Smooth muscle cell (in vitro differentiated cells): ENCODE data around the gene SLC25A19. TPM values are rescaled to one million over a fixed set of nuclear protein-coding genes. Genes with fewer than 3 reads are reported as not detected.

Experiments used
- DNase-seq: peaks from one replicate; lab custom pipeline; 2025; ENCODE audit not compliant: unreplicated experiment; lab: John Stamatoyannopoulos, UW
- H2AFZ ChIP-seq: fragments of 200-600 bp; sonication (generic); 2 replicates; pipeline ENCODE4 v1.6.0; 2016; ENCODE audit warnings: antibody characterized with exemption, low read depth, mild to moderate bottlenecking
- H3F3A ChIP-seq: fragments of 200-600 bp; sonication (generic); 2 replicates; pipeline ENCODE4 v1.6.0; 2017; ENCODE audit warnings: antibody characterized with exemption, low read depth
- H3K27ac ChIP-seq: fragments of 200-600 bp; sonication (generic); 2 replicates; pipeline ENCODE4 v1.5.1; 2016; ENCODE audit warnings: low read depth, mild to moderate bottlenecking
- H3K27me3 ChIP-seq: fragments of 200-600 bp; sonication (generic); 2 replicates; pipeline ENCODE4 v1.6.1; 2016; ENCODE audit warnings: low read depth, mild to moderate bottlenecking
- H3K36me3 ChIP-seq: fragments of 200-600 bp; sonication (generic); 2 replicates; pipeline ENCODE4 v1.5.1; 2016; ENCODE audit warnings: low read depth
- H3K4me1 ChIP-seq: fragments of 200-600 bp; sonication (generic); 2 replicates; pipeline ENCODE4 v1.5.1; 2016; ENCODE audit warnings: low read depth
- H3K4me2 ChIP-seq: fragments of 200-600 bp; sonication (generic); 2 replicates; pipeline ENCODE4 v1.6.0; 2016; ENCODE audit warnings: mild to moderate bottlenecking
- H3K4me3 ChIP-seq: fragments of 200-600 bp; sonication (generic); 2 replicates; pipeline ENCODE4 v1.5.1; 2016; ENCODE audit warnings: mild to moderate bottlenecking
- H3K79me2 ChIP-seq: fragments of 200-600 bp; sonication (generic); 2 replicates; pipeline ENCODE4 v1.6.0; 2016; ENCODE audit warnings: low read depth, mild to moderate bottlenecking
- H3K9ac ChIP-seq: fragments of 200-600 bp; sonication (generic); 2 replicates; pipeline ENCODE4 v1.6.0; 2016; ENCODE audit warnings: low read depth
- H3K9me3 ChIP-seq: fragments of 200-600 bp; sonication (generic); replicated peaks from 2 replicates; pipeline ENCODE4 v1.5.1; 2016; ENCODE audit warnings: low read depth
- H4K20me1 ChIP-seq: fragments of 200-600 bp; sonication (generic); 2 replicates; pipeline ENCODE4 v1.6.0; 2016; ENCODE audit warnings: low read depth
- CTCF ChIP-seq: fragments of 200-600 bp; sonication (generic); IDR thresholded peaks from 2 replicates; pipeline ENCODE4 v1.5.1; 2017; ENCODE audit warnings: borderline replicate concordance, mild to moderate bottlenecking, antibody characterized with exemption; ENCODE audit not compliant: insufficient read depth, poor library complexity, severe bottlenecking
- WGBS: methylation state at CpG from one replicate; pipeline ENCODE4 v1.1.7; 2016; ENCODE audit warnings: low lambda C conversion rate; 5-methylcytosine and 5-hydroxymethylcytosine counted together
- polyA plus RNA-seq: library from polyadenylated mRNA; unstranded; fragments of >200 nt; fragmentation: Nextera tagmentation; extraction: Ambion mirVana; gene quantifications from 2 replicates; pipeline ENCODE4 v1.2.1, GENCODE V29; 2016
- total RNA-seq: library from RNA; depleted of rRNA; stranded (reverse); fragments of >200 nt; gene quantifications from 2 replicates; pipeline ENCODE4 v1.2.3, GENCODE V29; 2014

SLC25A19 gene
- total and polyA plus RNA-seq, 2 experiments from 2014 or later = 1.9 to 3.6 TPM

GRCh38 chr17:75231071-75231470, 58.2 kb downstream of the SLC25A19 start:
- Histone ChIP-seq H2AFZ (no peak overlapping the region), H3K27ac (no peak overlapping the region), H3K4me3 (no peak overlapping the region), H3K4me2 (no peak overlapping the region), H3K36me3 (no peaks in the 10 kb centered on the region), H4K20me1 (no peaks in the 10 kb centered on the region), H3K9me3 (no peaks in the 10 kb centered on the region), H3K4me1 (no peaks in the 10 kb centered on the region), H3F3A (no peaks in the 10 kb centered on the region), H3K9ac (no peak overlapping the region), H3K79me2 (no peaks in the 10 kb centered on the region), H3K27me3 (no peaks in the 10 kb centered on the region)
- no peak for TF ChIP-seq CTCF
- 92% methylated on average over 8 of the region's 8 CpGs for WGBS
- no peak for DNase-seq

- Histone ChIP-seq H3K4me1 (no peaks in the 10 kb centered on the region), H3K4me2 (no peak overlapping the region), H3K27me3 (no peaks in the 10 kb centered on the region), H3K9me3 (no peaks in the 10 kb centered on the region), H3K9ac (no peak overlapping the region), H3K36me3 (no peaks in the 10 kb centered on the region), H3K79me2 (no peaks in the 10 kb centered on the region), H2AFZ (no peak overlapping the region), H3K27ac (no peak overlapping the region), H4K20me1 (no peaks in the 10 kb centered on the region), H3F3A (no peaks in the 10 kb centered on the region), H3K4me3 (no peak overlapping the region)
- DNase-seq = no peak
- TF ChIP-seq CTCF = no peak
- WGBS = 98% methylated on average over 4 of the region's 4 CpGs
Measured at GRCh38 chr17:75228847-75229246, 60.4 kb downstream of the SLC25A19 start.

GRCh38 chr17:75228305-75228704, 60.9 kb downstream of the SLC25A19 start:
- no peaks in the 10 kb centered on the region for H3K4me1 ChIP-seq
- WGBS = 98% methylated on average over 2 of the region's 2 CpGs
- H3K79me2 ChIP-seq = no peaks in the 10 kb centered on the region
- H4K20me1 ChIP-seq = no peaks in the 10 kb centered on the region
- H3K9ac ChIP-seq = no peak overlapping the region
- H3K36me3 ChIP-seq = no peaks in the 10 kb centered on the region
- no peaks in the 10 kb centered on the region for H3K27me3 ChIP-seq
- no peak for TF ChIP-seq CTCF
- H3K4me3 ChIP-seq = no peak overlapping the region
- H3K4me2 ChIP-seq = no peak overlapping the region
- H2AFZ ChIP-seq = no peak overlapping the region
- no peak overlapping the region for H3K27ac ChIP-seq
- DNase-seq = no peak
- H3K9me3 ChIP-seq = no peaks in the 10 kb centered on the region
- no peaks in the 10 kb centered on the region for H3F3A ChIP-seq

GRCh38 chr17:75227729-75228128, 61.5 kb downstream of the SLC25A19 start:
- Histone ChIP-seq H2AFZ (no peak overlapping the region), H3K9me3 (no peaks in the 10 kb centered on the region), H3K4me3 (no peak overlapping the region), H3K79me2 (no peaks in the 10 kb centered on the region), H3K4me1 (no peaks in the 10 kb centered on the region), H3K27me3 (no peaks in the 10 kb centered on the region), H4K20me1 (no peaks in the 10 kb centered on the region), H3K36me3 (no peaks in the 10 kb centered on the region), H3F3A (no peaks in the 10 kb centered on the region), H3K9ac (no peak overlapping the region), H3K4me2 (no peak overlapping the region), H3K27ac (no peak overlapping the region)
- TF ChIP-seq CTCF = no peak
- no peak for DNase-seq
- WGBS = 97% methylated on average over 5 of the region's 5 CpGs
